ENCODE measurements around the gene WDR81. TPM values are rescaled to one million over a fixed set of nuclear protein-coding genes. Genes with fewer than 3 reads are reported as not detected.

Gene WDR81
- total RNA-seq, 2 donors from 2014 or later, result 39.2 to 72.9 TPM

- DNase-seq (ENCODE audit: low spot score), result no peak
- peaks cover 0 to 11% of the 10 kb centered on the region in 2 donors for H3K36me3 ChIP-seq
- no peaks in the 10 kb centered on the region for H3K9me3 ChIP-seq
- no peak overlapping the region for H3K27ac ChIP-seq
- no peaks in the 10 kb centered on the region for H3K27me3 ChIP-seq (replicated peaks; ENCODE audit: insufficient read depth)
- no peak for TF ChIP-seq CTCF (IDR thresholded peaks at IDR 0.05)
- TF ChIP-seq POLR2A (IDR thresholded peaks at IDR 0.05), result no peak
- no peak for TF ChIP-seq POLR2AphosphoS5 (IDR thresholded peaks at IDR 0.05)
- H3K4me3 ChIP-seq, result no peak overlapping the region
- WGBS, result 89% methylated on average over 7 of the region's 7 CpGs
- intact Hi-C loops (cut with DNase I), result no loop called here
- H3K4me1 ChIP-seq (replicated peaks), result peaks cover 8% of the 10 kb centered on the region
Measured at GRCh38 chr17:1776857-1777256, 52.4 kb downstream of the WDR81 start.

GRCh38 chr17:1779571-1780131, 55.1 kb downstream of the WDR81 start:
- DNase-seq (ENCODE audit: low spot score), result peak; percentile 76
- intact Hi-C loops (cut with DNase I), result loop anchor here (5.0 kb wide), 1 partner anchor 112 kb away; no protein-coding TSS in a partner anchor
- Histone ChIP-seq H3K27me3 (replicated peaks; ENCODE audit: insufficient read depth) (no peaks in the 10 kb centered on the region), H3K4me1 (replicated peaks) (peaks cover 21% of the 10 kb centered on the region), H3K9me3 (no peaks in the 10 kb centered on the region), H3K27ac (peak overlapping the region; percentile 90), H3K36me3 (peaks cover 0 to 11% of the 10 kb centered on the region in 2 donors), H3K4me3 (no peak overlapping the region)
- TF ChIP-seq CTCF (IDR thresholded peaks at IDR 0.05) (no peak), POLR2A (IDR thresholded peaks at IDR 0.05) (no peak), POLR2AphosphoS5 (IDR thresholded peaks at IDR 0.05) (peak; percentile 93)
- WGBS, result 9% methylated on average over 8 of the region's 8 CpGs

GRCh38 chr17:1782171-1782567, 57.7 kb downstream of the WDR81 start:
- no peak overlapping the region for H3K4me3 ChIP-seq
- H3K36me3 ChIP-seq, result peaks cover 0 to 5% of the 10 kb centered on the region in 2 donors
- no peaks in the 10 kb centered on the region for H3K27me3 ChIP-seq (replicated peaks; ENCODE audit: insufficient read depth)
- intact Hi-C loops (cut with DNase I), result loop anchor here (5.0 kb wide), 1 partner anchor 115 kb away; no protein-coding TSS in a partner anchor
- no peak for TF ChIP-seq POLR2AphosphoS5 (IDR thresholded peaks at IDR 0.05)
- TF ChIP-seq CTCF (IDR thresholded peaks at IDR 0.05), result no peak
- no peak for TF ChIP-seq POLR2A (IDR thresholded peaks at IDR 0.05)
- no peak for DNase-seq (ENCODE audit: low spot score)
- WGBS, result 54% methylated on average over 6 of the region's 6 CpGs
- H3K9me3 ChIP-seq, result no peaks in the 10 kb centered on the region
- H3K27ac ChIP-seq, result peak overlapping the region; percentile 90
- peaks cover 22% of the 10 kb centered on the region for H3K4me1 ChIP-seq (replicated peaks)

GRCh38 chr17:1783271-1783670, 58.8 kb downstream of the WDR81 start:
- Histone ChIP-seq H3K9me3 (no peaks in the 10 kb centered on the region), H3K27me3 (replicated peaks; ENCODE audit: insufficient read depth) (no peaks in the 10 kb centered on the region), H3K4me1 (replicated peaks) (peaks cover 25% of the 10 kb centered on the region), H3K4me3 (no peak overlapping the region), H3K36me3 (no peaks in the 10 kb centered on the region), H3K27ac (peak overlapping the region; percentile 90)
- DNase-seq (ENCODE audit: low spot score), result no peak
- 76% methylated on average over 16 of the region's 19 CpGs for WGBS
- intact Hi-C loops (cut with DNase I), result loop anchor here (5.0 kb wide), 1 partner anchor 116 kb away; no protein-coding TSS in a partner anchor
- TF ChIP-seq CTCF (IDR thresholded peaks at IDR 0.05) (no peak), POLR2AphosphoS5 (IDR thresholded peaks at IDR 0.05) (no peak), POLR2A (IDR thresholded peaks at IDR 0.05) (no peak)
